ENCODE results near the gene LONRF2. TPM values are rescaled to one million over a fixed set of nuclear protein-coding genes. Genes with fewer than 3 reads are reported as not detected.
"Not testable (repeated sequence)": the region's sequence is repeated elsewhere in the genome, so short reads cannot be mapped to it uniquely, and the experiment has no call there.

LONRF2 gene
- total and polyA plus RNA-seq, 2 donors from 2014 or later = 1.1 to 6.3 TPM

- no peak for TF ChIP-seq CTCF (IDR thresholded peaks at IDR 0.05; ENCODE audit: borderline replicate concordance, extremely low read depth, insufficient read depth)
- Histone ChIP-seq H3K9ac (ENCODE audit: low read length in 3 of 3) (no peak overlapping the region), H3K9me3 (ENCODE audit: control insufficient read depth in 2 of 3, insufficient read depth in 1 of 3, low read length in 3 of 3) (peaks cover 0 to 7% (median 0%) of the 10 kb centered on the region in 3 donors), H3K36me3 (ENCODE audit: control insufficient read depth in 2 of 3, insufficient read depth in 3 of 3, low read length in 3 of 3) (no peaks in the 10 kb centered on the region), H3K27ac (ENCODE audit: low read depth in 2 of 2, low read length in 2 of 2) (no peak overlapping the region), H3K4me3 (ENCODE audit: low read length in 3 of 3) (no peak overlapping the region), H3K4me1 (ENCODE audit: control insufficient read depth in 2 of 3, insufficient read depth in 2 of 3, low read depth in 1 of 3, low read length in 3 of 3) (no peaks in the 10 kb centered on the region), H3K27me3 (ENCODE audit: control insufficient read depth, insufficient read depth, low read length) (no peaks in the 10 kb centered on the region)
- no peak for FAIRE-seq
- no peak for DNase-seq
- intact Hi-C loops (cut with DNase I) = no loop called here
These were observed 37.3 kb upstream of the LONRF2 start for GRCh38 chr2:100359576-100359975.

- H3K4me3 ChIP-seq (ENCODE audit: low read length in 3 of 3) = no peak overlapping the region
- DNase-seq (no peak), FAIRE-seq (no peak)
- intact Hi-C loops (cut with DNase I) = no loop called here
- no peak for TF ChIP-seq CTCF (IDR thresholded peaks at IDR 0.05; ENCODE audit: borderline replicate concordance, extremely low read depth, insufficient read depth)
- no peaks in the 10 kb centered on the region for H3K36me3 ChIP-seq (ENCODE audit: control insufficient read depth in 2 of 3, insufficient read depth in 3 of 3, low read length in 3 of 3)
- no peak overlapping the region for H3K27ac ChIP-seq (ENCODE audit: low read depth in 2 of 2, low read length in 2 of 2)
- H3K9ac ChIP-seq (ENCODE audit: low read length in 3 of 3) = no peak overlapping the region
- H3K27me3 ChIP-seq (ENCODE audit: control insufficient read depth, insufficient read depth, low read length) = no peaks in the 10 kb centered on the region
- no peaks in the 10 kb centered on the region for H3K4me1 ChIP-seq (ENCODE audit: control insufficient read depth in 2 of 3, insufficient read depth in 2 of 3, low read depth in 1 of 3, low read length in 3 of 3)
- H3K9me3 ChIP-seq (ENCODE audit: control insufficient read depth in 2 of 3, insufficient read depth in 1 of 3, low read length in 3 of 3) = peaks cover 0 to 7% (median 0%) of the 10 kb centered on the region in 3 donors
These were observed 36.3 kb upstream of the LONRF2 start for GRCh38 chr2:100358554-100358953.

- TF ChIP-seq CTCF (IDR thresholded peaks at IDR 0.05; ENCODE audit: borderline replicate concordance, extremely low read depth, insufficient read depth) = no peak
- Histone ChIP-seq H3K27me3 (ENCODE audit: control insufficient read depth, insufficient read depth, low read length) (no peaks in the 10 kb centered on the region), H3K9me3 (ENCODE audit: control insufficient read depth in 2 of 3, insufficient read depth in 1 of 3, low read length in 3 of 3) (no peaks in the 10 kb centered on the region), H3K27ac (ENCODE audit: low read depth in 2 of 2, low read length in 2 of 2) (no peak overlapping the region), H3K9ac (ENCODE audit: low read length in 3 of 3) (no peak overlapping the region), H3K36me3 (ENCODE audit: control insufficient read depth in 2 of 3, insufficient read depth in 3 of 3, low read length in 3 of 3) (no peaks in the 10 kb centered on the region), H3K4me1 (ENCODE audit: control insufficient read depth in 2 of 3, insufficient read depth in 2 of 3, low read depth in 1 of 3, low read length in 3 of 3) (peaks cover 0 to 2% (median 0%) of the 10 kb centered on the region in 3 donors), H3K4me3 (ENCODE audit: low read length in 3 of 3) (no peak overlapping the region)
- peak in 3 of 5 donors; percentile 17 to 60 (median 48) for DNase-seq
- FAIRE-seq = no peak
- intact Hi-C loops (cut with DNase I) = no loop called here
These were observed 30.2 kb upstream of the LONRF2 start for GRCh38 chr2:100352521-100352920.

- Histone ChIP-seq H3K9ac (ENCODE audit: low read length in 3 of 3) (no peak overlapping the region), H3K4me1 (ENCODE audit: control insufficient read depth in 2 of 3, insufficient read depth in 2 of 3, low read depth in 1 of 3, low read length in 3 of 3) (peaks cover 0 to 2% (median 0%) of the 10 kb centered on the region in 3 donors), H3K4me3 (ENCODE audit: low read length in 3 of 3) (peak overlapping the region in 1 of 3 donors; percentile 3), H3K27me3 (ENCODE audit: control insufficient read depth, insufficient read depth, low read length) (no peaks in the 10 kb centered on the region), H3K9me3 (ENCODE audit: control insufficient read depth in 2 of 3, insufficient read depth in 1 of 3, low read length in 3 of 3) (no peaks in the 10 kb centered on the region), H3K36me3 (ENCODE audit: control insufficient read depth in 2 of 3, insufficient read depth in 3 of 3, low read length in 3 of 3) (no peaks in the 10 kb centered on the region), H3K27ac (ENCODE audit: low read depth in 2 of 2, low read length in 2 of 2) (peak overlapping the region in 1 of 2 donors; percentile 33)
- intact Hi-C loops (cut with DNase I) = no loop called here
- TF ChIP-seq CTCF (IDR thresholded peaks at IDR 0.05; ENCODE audit: borderline replicate concordance, extremely low read depth, insufficient read depth) = no peak
- DNase-seq (peak in 2 of 5 donors; percentile 6 to 68), FAIRE-seq (no peak)
These were observed 28.4 kb upstream of the LONRF2 start for GRCh38 chr2:100350661-100351185.

DNA sequence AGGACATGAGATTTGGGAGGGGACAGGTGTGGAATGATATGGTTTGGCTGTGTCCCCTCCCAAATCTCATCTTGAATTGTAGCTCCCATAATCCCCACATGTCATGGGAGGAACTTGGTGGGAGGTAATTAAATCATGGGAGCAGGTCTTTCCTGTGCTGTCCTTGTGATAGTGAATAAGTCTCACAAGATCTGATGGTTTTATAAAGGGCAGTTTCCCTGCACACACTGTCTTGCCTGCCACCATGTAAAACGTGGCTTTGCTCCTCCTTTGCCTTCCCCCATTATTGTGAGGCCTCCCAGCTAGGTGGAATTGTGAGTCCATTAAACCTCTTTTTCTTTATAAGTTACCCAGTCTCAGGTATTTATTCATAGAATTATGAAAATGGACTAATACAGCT is 22.8 kb upstream of the LONRF2 start:
- H3K9me3 ChIP-seq (ENCODE audit: control insufficient read depth in 2 of 3, insufficient read depth in 1 of 3, low read length in 3 of 3); H3K27me3 ChIP-seq (ENCODE audit: control insufficient read depth, insufficient read depth, low read length); H3K27ac ChIP-seq (ENCODE audit: low read depth in 2 of 2, low read length in 2 of 2); FAIRE-seq; H3K9ac ChIP-seq (ENCODE audit: low read length in 3 of 3); H3K36me3 ChIP-seq (ENCODE audit: control insufficient read depth in 2 of 3, insufficient read depth in 3 of 3, low read length in 3 of 3); DNase-seq; H3K4me3 ChIP-seq (ENCODE audit: low read length in 3 of 3); intact Hi-C loops (cut with DNase I); H3K4me1 ChIP-seq (ENCODE audit: control insufficient read depth in 2 of 3, insufficient read depth in 2 of 3, low read depth in 1 of 3, low read length in 3 of 3): not testable (repeated sequence)

Data from kidney (tissue), 14 donors.